PC-9 (cell line): ENCODE measurements around the gene TNFRSF4. TPM values are rescaled to one million over a fixed set of nuclear protein-coding genes. Genes with fewer than 3 reads are reported as not detected.
A peak's percentile ranks its signal among the peaks of the same experiment; 100 is the strongest.

ENCODE experiments used
- Bru-seq: library from RNA; stranded (reverse); fragments of 400-500 nt; gene quantifications from one replicate; lab custom pipeline; 2021; lab: Mats Ljungman, UMichigan
- BruChase-seq, 2 experiments: library from RNA; stranded (reverse); fragments of 400-500 nt; gene quantifications; one replicate each; lab custom pipeline; 2021; lab: Mats Ljungman, UMichigan
- BruUV-seq: library from RNA; stranded (reverse); fragments of 400-500 nt; replicated peaks from 2 replicates; lab custom pipeline; 2021; lab: Mats Ljungman, UMichigan
- CTCF ChIA-PET: fragments of 300-600 bp; sonication (Branson Sonifier 250); formaldehyde crosslinking; loops from one replicate; lab custom pipeline; 2022; ENCODE audit warnings: antibody characterized with exemption; lab: Charles Lee
- POLR2A ChIA-PET: fragments of 300-600 bp; sonication (Branson Sonifier 250); formaldehyde crosslinking; loops from one replicate; lab custom pipeline; 2022; ENCODE audit warnings: antibody characterized with exemption; ENCODE audit not compliant: unreplicated experiment; lab: Charles Lee
- DNase-seq, 2 experiments: peaks; one replicate each; pipeline versions ENCODE4 v3.0.0 to v3.0.0-alpha.2; 2015 to 2022; ENCODE audit warnings: mixed read lengths in 1 of 2
- H2AFZ ChIP-seq: fragments of 200-600 bp; sonication (generic); 2 replicates; pipeline ENCODE4 v1.8.1; 2017; ENCODE audit warnings: antibody characterized with exemption
- H3F3A ChIP-seq: fragments of 200-600 bp; sonication (generic); 2 replicates; pipeline ENCODE4 v1.8.1; 2017; ENCODE audit warnings: antibody characterized with exemption, mild to moderate bottlenecking, low read depth; ENCODE audit not compliant: insufficient read depth
- H3K27ac ChIP-seq: fragments of 200-600 bp; sonication (generic); 2 replicates; pipeline ENCODE4 v1.6.1; 2016; ENCODE audit warnings: mixed run types
- H3K27me3 ChIP-seq: fragments of 200-600 bp; sonication (generic); 2 replicates; pipeline ENCODE4 v1.6.1; 2016; ENCODE audit warnings: low read depth, mixed run types; ENCODE audit not compliant: insufficient read depth
- H3K36me3 ChIP-seq: fragments of 200-600 bp; sonication (generic); 2 replicates; pipeline ENCODE4 v1.6.1; 2016; ENCODE audit warnings: low read depth, mixed run types
- H3K4me1 ChIP-seq: fragments of 200-600 bp; sonication (generic); replicated peaks from 2 replicates; pipeline ENCODE4 v1.6.1; 2016; ENCODE audit warnings: mixed run types; ENCODE audit not compliant: insufficient read depth
- H3K4me2 ChIP-seq: fragments of 200-600 bp; sonication (generic); 2 replicates; pipeline ENCODE4 v1.6.1; 2017; ENCODE audit warnings: mixed run types
- H3K4me3 ChIP-seq: fragments of 200-600 bp; sonication (generic); 2 replicates; pipeline ENCODE4 v1.6.1; 2016; ENCODE audit warnings: mixed run types
- H3K79me2 ChIP-seq: fragments of 200-600 bp; sonication (generic); 2 replicates; pipeline ENCODE4 v1.6.1; 2017; ENCODE audit warnings: low read depth, mixed run types
- H3K9me2 ChIP-seq: fragments of 200-600 bp; sonication (generic); 2 replicates; pipeline ENCODE4 v1.8.1; 2017; ENCODE audit warnings: mild to moderate bottlenecking; ENCODE audit not compliant: insufficient read depth
- H3K9me3 ChIP-seq: fragments of 200-600 bp; sonication (generic); 2 replicates; pipeline ENCODE4 v1.8.1; 2016; ENCODE audit warnings: low read depth; ENCODE audit not compliant: insufficient read depth
- H4K20me1 ChIP-seq: fragments of 200-600 bp; sonication (generic); 2 replicates; pipeline ENCODE4 v1.8.1; 2017; ENCODE audit not compliant: insufficient read depth
- EZH2 ChIP-seq: fragments of 200-600 bp; sonication (generic); IDR thresholded peaks from 2 replicates; pipeline ENCODE4 v1.8.0; 2017; ENCODE audit warnings: antibody characterized with exemption, low read depth
- intact Hi-C: fragments of 100-400 bp; cut with micrococcal nuclease; formaldehyde crosslinking; loops from one replicate; pipeline ENCODE4 v1.10.0; 2022; ENCODE audit not compliant: unreplicated experiment
- long read RNA-seq: library from polyadenylated mRNA; stranded (forward); transcript quantifications from one replicate; pipeline ENCODE4 v2.0.0, GENCODE V29; 2022
- total RNA-seq: library from RNA; stranded (reverse); gene quantifications from 2 replicates; pipeline ENCODE4 v1.2.3, GENCODE V29; 2021
- TF ChIP-seq, protein P1 (sequence below): fragments of 200-600 bp; sonication (generic); conservative IDR thresholded peaks from 2 replicates; pipeline ENCODE4 v1.6.1; 2017; ENCODE audit warnings: mixed run types, antibody characterized with exemption, mild to moderate bottlenecking, moderate library complexity

The TNFRSF4 gene
- total RNA-seq (0.20 and 0.38 TPM in 2 replicates), Bru-seq, nascent RNA (percentile 21 among the genes with signal in this experiment), BruChase-seq, experiment 1, labeled RNA remaining after a 2-hour chase (percentile 13 among the genes with signal in this experiment), BruChase-seq, experiment 2, labeled RNA remaining after a 6-hour chase (percentile 14 among the genes with signal in this experiment)
- long read RNA-seq = 0 reads

DNA sequence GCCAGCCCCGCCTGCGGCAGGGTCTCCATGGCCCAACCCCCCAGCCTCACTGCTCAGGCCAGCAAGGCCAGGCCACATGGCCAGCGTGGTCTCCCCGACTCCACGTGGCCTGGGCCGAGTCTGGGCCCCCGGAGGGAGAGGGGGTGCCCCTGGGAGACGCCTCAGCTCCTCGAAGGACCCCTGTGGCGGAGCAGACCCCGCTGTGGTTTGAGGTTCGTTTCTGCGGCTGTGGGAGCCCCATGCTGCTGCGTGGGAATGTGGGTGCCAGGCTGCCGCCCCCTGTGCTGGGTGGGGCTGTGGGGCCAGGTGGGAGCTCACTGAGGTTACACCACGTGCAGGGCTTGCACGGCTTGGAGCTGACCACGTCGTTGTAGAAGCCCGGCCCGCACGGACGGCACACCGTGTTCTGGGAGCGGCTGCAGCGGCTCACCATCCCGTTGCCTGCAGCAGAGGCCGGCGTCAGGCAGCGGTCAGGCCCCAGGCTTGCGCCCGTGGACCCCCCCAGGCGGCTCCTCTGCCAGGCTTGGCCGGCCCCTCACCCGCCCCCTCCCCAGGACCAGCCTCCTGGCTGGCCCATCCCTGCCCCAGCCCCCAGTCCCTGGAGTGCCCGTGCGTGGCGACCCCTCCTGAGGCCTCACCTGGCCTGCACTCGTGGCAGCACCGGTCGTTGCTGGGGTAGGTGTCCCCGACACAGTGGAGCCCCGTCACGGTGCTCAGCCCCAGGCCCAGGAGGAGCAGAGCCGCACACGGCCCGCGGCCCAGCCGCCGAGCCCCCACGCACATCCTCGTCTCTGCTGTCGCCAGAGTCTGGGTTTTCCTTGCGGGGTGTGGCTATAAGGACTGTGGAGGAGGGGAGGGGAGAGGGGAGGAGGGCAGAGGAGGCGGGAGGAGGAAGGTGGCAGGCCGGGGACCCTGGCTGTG, at the start of gene TNFRSF4:
TNFRSF4 (minus strand) TSS at position 809 of the 921 bp plus-strand sequence; CDS start at position 783, 26 bp downstream.
- Histone ChIP-seq H3K27ac (no peak within 1 kb of the TSS), H3K27me3 (no peaks in the 10 kb centered on the region), H3K4me3 (no peak within 1 kb of the TSS), H3F3A (peaks cover 5% of the 10 kb centered on the region), H3K9me3 (no peaks in the 10 kb centered on the region), H3K9me2 (no peaks in the 10 kb centered on the region), H2AFZ (no peak within 1 kb of the TSS), H4K20me1 (0 out of 2 replicates have a peak, but pooled peaks cover 4% of the 10 kb centered on the region), H3K79me2 (no peaks in the 10 kb centered on the region), H3K4me1 (peaks cover 3% of the 10 kb centered on the region; the same call in 1 of the 2 replicates), H3K36me3 (no peaks in the 10 kb centered on the region), H3K4me2 (no peak within 1 kb of the TSS)
- no TSS peak for BruUV-seq
- TF ChIP-seq, protein P1, sequence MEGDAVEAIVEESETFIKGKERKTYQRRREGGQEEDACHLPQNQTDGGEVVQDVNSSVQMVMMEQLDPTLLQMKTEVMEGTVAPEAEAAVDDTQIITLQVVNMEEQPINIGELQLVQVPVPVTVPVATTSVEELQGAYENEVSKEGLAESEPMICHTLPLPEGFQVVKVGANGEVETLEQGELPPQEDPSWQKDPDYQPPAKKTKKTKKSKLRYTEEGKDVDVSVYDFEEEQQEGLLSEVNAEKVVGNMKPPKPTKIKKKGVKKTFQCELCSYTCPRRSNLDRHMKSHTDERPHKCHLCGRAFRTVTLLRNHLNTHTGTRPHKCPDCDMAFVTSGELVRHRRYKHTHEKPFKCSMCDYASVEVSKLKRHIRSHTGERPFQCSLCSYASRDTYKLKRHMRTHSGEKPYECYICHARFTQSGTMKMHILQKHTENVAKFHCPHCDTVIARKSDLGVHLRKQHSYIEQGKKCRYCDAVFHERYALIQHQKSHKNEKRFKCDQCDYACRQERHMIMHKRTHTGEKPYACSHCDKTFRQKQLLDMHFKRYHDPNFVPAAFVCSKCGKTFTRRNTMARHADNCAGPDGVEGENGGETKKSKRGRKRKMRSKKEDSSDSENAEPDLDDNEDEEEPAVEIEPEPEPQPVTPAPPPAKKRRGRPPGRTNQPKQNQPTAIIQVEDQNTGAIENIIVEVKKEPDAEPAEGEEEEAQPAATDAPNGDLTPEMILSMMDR = no peak
- no peak for TF ChIP-seq EZH2
- ChIA-PET CTCF (no interaction called here), POLR2A (no interaction called here)
- DNase-seq = no peak
- intact Hi-C loops = no loop called here

DNA sequence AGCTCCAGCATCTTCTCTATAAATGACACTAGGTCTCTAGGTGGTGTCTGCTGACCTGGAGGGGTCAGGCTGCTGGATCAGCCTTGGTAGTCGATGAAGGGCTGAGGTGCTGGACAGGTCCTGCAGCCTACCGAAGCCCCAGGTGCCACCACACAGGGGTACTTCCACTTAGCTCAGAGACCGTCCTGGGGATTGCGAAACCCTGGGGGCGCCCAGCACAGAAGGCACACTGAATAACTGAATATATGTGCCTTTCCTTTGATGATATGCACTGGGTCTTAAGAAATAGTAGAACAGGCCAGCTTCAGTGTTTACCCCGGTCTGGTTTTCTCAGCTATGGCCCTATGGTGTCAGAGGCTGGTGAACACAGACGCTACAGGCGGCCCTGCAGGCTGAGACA, 48.8 kb upstream of the TNFRSF4 start:
- Histone ChIP-seq H2AFZ (no peak overlapping the region), H4K20me1 (peaks cover 39% of the 10 kb centered on the region), H3K79me2 (peaks cover 22% of the 10 kb centered on the region), H3K9me2 (no peaks in the 10 kb centered on the region), H3K4me1 (no peaks in the 10 kb centered on the region), H3F3A (peaks cover 22% of the 10 kb centered on the region; the same call in 1 of the 2 replicates), H3K36me3 (peaks cover 12% of the 10 kb centered on the region; the same call in 1 of the 2 replicates), H3K9me3 (no peaks in the 10 kb centered on the region), H3K4me2 (no peak overlapping the region), H3K27me3 (no peaks in the 10 kb centered on the region), H3K4me3 (no peak overlapping the region), H3K27ac (no peak overlapping the region)
- BruUV-seq = no TSS peak
- TF ChIP-seq, protein P1 = no peak
- no peak for TF ChIP-seq EZH2
- no peak for DNase-seq
- CTCF ChIA-PET = no interaction called here
- intact Hi-C loops = no loop called here
- POLR2A ChIA-PET = no interaction called here

DNA sequence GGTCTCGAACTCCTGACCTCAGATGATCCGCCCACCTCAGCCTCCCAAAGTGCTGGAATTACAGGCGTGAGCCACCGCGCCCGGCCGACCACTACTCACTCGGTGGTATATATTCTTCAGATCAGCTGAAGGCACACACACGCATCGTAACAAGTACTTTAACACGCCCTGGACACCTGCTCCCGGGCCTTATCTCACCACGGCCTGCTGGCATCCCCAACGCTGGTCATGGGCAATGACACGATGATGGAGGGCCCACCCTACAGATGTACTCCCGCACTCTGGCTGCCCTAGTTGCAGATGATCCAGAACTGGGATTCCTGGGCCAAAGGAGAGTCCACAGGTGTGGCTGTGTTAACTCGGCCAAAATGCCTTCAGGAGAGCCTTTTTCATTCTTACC, 48.1 kb upstream of the TNFRSF4 start:
- Histone ChIP-seq H3K27ac (no peak overlapping the region), H3K79me2 (peaks cover 17% of the 10 kb centered on the region), H3K4me1 (no peaks in the 10 kb centered on the region), H3K36me3 (peaks cover 12% of the 10 kb centered on the region; the same call in 1 of the 2 replicates), H3F3A (peaks cover 16% of the 10 kb centered on the region; the same call in 1 of the 2 replicates), H3K9me2 (no peaks in the 10 kb centered on the region), H2AFZ (no peak overlapping the region), H3K4me2 (no peak overlapping the region), H3K27me3 (no peaks in the 10 kb centered on the region), H3K4me3 (no peak overlapping the region), H3K9me3 (no peaks in the 10 kb centered on the region), H4K20me1 (peaks cover 36% of the 10 kb centered on the region)
- no TSS peak for BruUV-seq
- no peak for TF ChIP-seq EZH2
- TF ChIP-seq, protein P1 = no peak
- DNase-seq = no peak
- intact Hi-C loops = no loop called here
- ChIA-PET CTCF (no interaction called here), POLR2A (no interaction called here)
